ENCODE measurements around the gene TUBB2B. TPM values are rescaled to one million over a fixed set of nuclear protein-coding genes. Genes with fewer than 3 reads are reported as not detected.

TUBB2B gene
- polyA plus RNA-seq, 1 experiment = 13.3 TPM

DNA sequence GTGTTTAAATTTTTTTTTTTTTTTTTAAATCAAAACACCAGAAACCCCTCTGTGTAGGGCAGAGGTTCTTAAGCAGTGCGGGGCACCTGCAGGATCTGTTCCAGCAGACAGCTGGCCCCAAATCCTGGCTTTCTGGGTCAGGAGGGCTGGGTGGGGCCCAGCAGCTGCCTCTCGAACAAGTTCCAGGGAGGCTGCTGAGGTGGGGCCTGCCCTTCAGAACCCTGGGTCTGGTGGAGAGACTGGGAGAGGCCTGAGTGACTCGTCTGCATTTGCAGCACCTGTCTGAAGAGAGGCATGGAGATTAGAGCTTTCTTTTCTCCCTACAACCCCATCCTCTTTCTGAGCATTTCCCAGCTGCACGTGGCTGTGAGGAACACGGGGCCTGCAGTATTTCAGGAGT lies 39.7 kb upstream of the TUBB2B start:
- CTCF ChIA-PET = interaction anchor here (0.6 kb wide), 1 partner anchor 475 kb away, joined by 4 read pairs; no protein-coding TSS in a partner anchor
- H3K36me3 ChIP-seq (ENCODE audit: control insufficient read depth, insufficient read depth, low read length) = peaks cover 26% of the 10 kb centered on the region

GRCh38 chr6:3266170-3266569 lies 38.7 kb upstream of the TUBB2B start:
- TF ChIP-seq, protein P1, sequence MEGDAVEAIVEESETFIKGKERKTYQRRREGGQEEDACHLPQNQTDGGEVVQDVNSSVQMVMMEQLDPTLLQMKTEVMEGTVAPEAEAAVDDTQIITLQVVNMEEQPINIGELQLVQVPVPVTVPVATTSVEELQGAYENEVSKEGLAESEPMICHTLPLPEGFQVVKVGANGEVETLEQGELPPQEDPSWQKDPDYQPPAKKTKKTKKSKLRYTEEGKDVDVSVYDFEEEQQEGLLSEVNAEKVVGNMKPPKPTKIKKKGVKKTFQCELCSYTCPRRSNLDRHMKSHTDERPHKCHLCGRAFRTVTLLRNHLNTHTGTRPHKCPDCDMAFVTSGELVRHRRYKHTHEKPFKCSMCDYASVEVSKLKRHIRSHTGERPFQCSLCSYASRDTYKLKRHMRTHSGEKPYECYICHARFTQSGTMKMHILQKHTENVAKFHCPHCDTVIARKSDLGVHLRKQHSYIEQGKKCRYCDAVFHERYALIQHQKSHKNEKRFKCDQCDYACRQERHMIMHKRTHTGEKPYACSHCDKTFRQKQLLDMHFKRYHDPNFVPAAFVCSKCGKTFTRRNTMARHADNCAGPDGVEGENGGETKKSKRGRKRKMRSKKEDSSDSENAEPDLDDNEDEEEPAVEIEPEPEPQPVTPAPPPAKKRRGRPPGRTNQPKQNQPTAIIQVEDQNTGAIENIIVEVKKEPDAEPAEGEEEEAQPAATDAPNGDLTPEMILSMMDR (IDR thresholded peaks at IDR 0.05; ENCODE audit: insufficient read depth, low read depth, low read length) = no peak
- Histone ChIP-seq H3K4me3 (ENCODE audit: low read depth, low read length) (no peak overlapping the region), H3K27me3 (ENCODE audit: control insufficient read depth, insufficient read depth, low read length) (no peaks in the 10 kb centered on the region), H3K36me3 (ENCODE audit: control insufficient read depth, insufficient read depth, low read length) (peaks cover 23% of the 10 kb centered on the region)
- ChIA-PET POLR2A (no interaction called here), CTCF (interaction anchor here (1.0 kb wide), 1 partner anchor 15 kb away, joined by 3 read pairs; no protein-coding TSS in a partner anchor)
- DNase-seq (ENCODE audit: low read depth) = no peak

More for the DNA sequence above, 39.7 kb upstream of the TUBB2B start:
- TF ChIP-seq, protein P1 (IDR thresholded peaks at IDR 0.05; ENCODE audit: insufficient read depth, low read depth, low read length) = no peak
- H3K27me3 ChIP-seq (ENCODE audit: control insufficient read depth, insufficient read depth, low read length) = no peaks in the 10 kb centered on the region
- DNase-seq (ENCODE audit: low read depth) = no peak
- POLR2A ChIA-PET = no interaction called here
- no peak overlapping the region for H3K4me3 ChIP-seq (ENCODE audit: low read depth, low read length)

DNA sequence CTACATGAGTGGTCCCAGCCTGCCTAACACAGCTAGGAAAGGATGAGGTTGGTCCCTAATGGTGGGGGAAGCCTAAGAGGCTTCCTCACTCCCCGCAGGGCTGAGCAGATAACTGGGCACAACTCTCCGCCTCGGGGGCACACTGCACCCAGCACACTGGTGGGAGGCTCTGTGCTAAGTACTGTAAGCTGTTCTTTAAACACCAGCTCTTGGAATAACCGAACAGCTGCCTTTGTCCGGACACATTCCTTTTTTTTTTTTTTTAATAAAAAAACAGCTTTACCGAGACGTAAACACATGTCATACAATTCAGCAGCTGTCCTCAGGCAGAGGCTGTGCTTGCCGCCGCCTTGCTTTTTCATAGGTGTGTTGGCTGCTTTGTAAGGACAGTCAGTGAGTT lies 38.2 kb upstream of the TUBB2B start:
- H3K36me3 ChIP-seq (ENCODE audit: control insufficient read depth, insufficient read depth, low read length) = peaks cover 22% of the 10 kb centered on the region
- no peaks in the 10 kb centered on the region for H3K27me3 ChIP-seq (ENCODE audit: control insufficient read depth, insufficient read depth, low read length)
- ChIA-PET POLR2A (no interaction called here), CTCF (interaction anchor here (1.0 kb wide), 1 partner anchor 14 kb away, joined by 3 read pairs; no protein-coding TSS in a partner anchor)
- TF ChIP-seq, protein P1 (IDR thresholded peaks at IDR 0.05; ENCODE audit: insufficient read depth, low read depth, low read length) = no peak
- no peak for DNase-seq (ENCODE audit: low read depth)
- H3K4me3 ChIP-seq (ENCODE audit: low read depth, low read length) = no peak overlapping the region

GRCh38 chr6:3264356-3264755 lies 36.9 kb upstream of the TUBB2B start:
- DNase-seq (ENCODE audit: low read depth) = no peak
- CTCF ChIA-PET = interaction anchor here (0.6 to 1.0 kb wide), 2 partner anchors 468 to 828 kb away, joined by 3 to 6 read pairs; no protein-coding TSS in a partner anchor
- TF ChIP-seq, protein P1 (IDR thresholded peaks at IDR 0.05; ENCODE audit: insufficient read depth, low read depth, low read length) = no peak
- POLR2A ChIA-PET = no interaction called here
- Histone ChIP-seq H3K27me3 (ENCODE audit: control insufficient read depth, insufficient read depth, low read length) (no peaks in the 10 kb centered on the region), H3K36me3 (ENCODE audit: control insufficient read depth, insufficient read depth, low read length) (peaks cover 16% of the 10 kb centered on the region), H3K4me3 (ENCODE audit: low read depth, low read length) (no peak overlapping the region)

DNA sequence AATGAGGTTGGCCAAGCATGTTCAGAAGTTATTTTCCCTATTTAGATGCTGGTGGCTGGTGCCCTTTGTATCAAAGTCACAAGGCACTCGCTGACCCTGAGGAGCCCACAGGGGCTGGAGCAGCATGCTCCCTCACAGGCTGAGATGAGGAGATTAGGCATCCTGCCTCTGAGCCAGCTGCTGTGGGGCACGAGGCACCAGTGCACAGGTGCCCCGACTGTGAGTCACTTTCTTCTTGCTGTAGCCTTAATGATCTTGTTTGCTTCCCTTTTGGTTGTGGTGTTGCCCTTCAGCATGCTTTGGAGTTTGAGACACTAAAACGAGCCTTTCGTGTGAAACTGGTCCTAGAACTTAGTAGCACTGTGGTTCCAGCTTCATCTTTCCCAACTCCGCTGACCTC lies 35.6 kb upstream of the TUBB2B start:
- TF ChIP-seq, protein P1 (IDR thresholded peaks at IDR 0.05; ENCODE audit: insufficient read depth, low read depth, low read length) = no peak
- ChIA-PET POLR2A (no interaction called here), CTCF (interaction anchor here (0.6 to 1.5 kb wide), 2 partner anchors 12 to 98 kb away, joined by 3 to 4 read pairs; no protein-coding TSS in a partner anchor)
- DNase-seq (ENCODE audit: low read depth) = no peak
- H3K4me3 ChIP-seq (ENCODE audit: low read depth, low read length) = no peak overlapping the region
- H3K27me3 ChIP-seq (ENCODE audit: control insufficient read depth, insufficient read depth, low read length) = no peaks in the 10 kb centered on the region
- H3K36me3 ChIP-seq (ENCODE audit: control insufficient read depth, insufficient read depth, low read length) = peaks cover 10% of the 10 kb centered on the region

Data from BJ (cell line).